Activated CD8-positive, alpha-beta T cell treated with anti-CD3 and anti-CD28 coated beads for 36 hours (primary cell): Measurements from ENCODE around the gene HACD1. TPM values are rescaled to one million over a fixed set of nuclear protein-coding genes. Genes with fewer than 3 reads are reported as not detected.

Experiments used
- ATAC-seq: fragments of 200-7000 bp; cut with Tn5 transposase; one replicate; pipeline ENCODE4 v1.10.0; 2021; ENCODE audit warnings: mild to moderate bottlenecking, moderate library complexity
- CTCF ChIA-PET: fragments of 350-600 bp; sonication (Branson Sonifier 250); formaldehyde crosslinking; loops from one replicate; lab custom pipeline; 2021; ENCODE audit warnings: antibody characterized with exemption; lab: Charles Lee
- POLR2A ChIA-PET: fragments of 350-600 bp; sonication (Branson Sonifier 250); formaldehyde crosslinking; loops from one replicate; lab custom pipeline; 2021; ENCODE audit warnings: antibody characterized with exemption; lab: Charles Lee
- DNase-seq: peaks from one replicate; pipeline ENCODE4 v3.0.0-alpha.2; 2020
- H3K27ac Mint-ChIP-seq: one replicate; pipeline ENCODE4 v1.8.0; 2021; ENCODE audit warnings: mild to moderate bottlenecking, mixed read lengths
- H3K27me3 Mint-ChIP-seq: one replicate; pipeline ENCODE4 v1.8.0; 2021; ENCODE audit warnings: mixed read lengths
- H3K36me3 Mint-ChIP-seq: one replicate; pipeline ENCODE4 v1.8.0; 2021; ENCODE audit warnings: low read depth, mixed read lengths
- H3K4me1 Mint-ChIP-seq: one replicate; pipeline ENCODE4 v1.8.0; 2021; ENCODE audit warnings: low read depth, mixed read lengths
- H3K4me3 Mint-ChIP-seq: one replicate; pipeline ENCODE4 v1.8.0; 2021; ENCODE audit warnings: mild to moderate bottlenecking, moderate library complexity, mixed read lengths
- H3K9me3 Mint-ChIP-seq: one replicate; pipeline ENCODE4 v1.8.0; 2021; ENCODE audit warnings: mixed read lengths
- intact Hi-C: fragments of 100-400 bp; cut with micrococcal nuclease; formaldehyde crosslinking; loops from one replicate; pipeline ENCODE4 v1.10.0; 2022
- total RNA-seq, 2 experiments: library from RNA; stranded (reverse); gene quantifications; one replicate each; pipeline ENCODE4 v1.2.3, GENCODE V29; 2021
- TF ChIP-seq, protein P1 (sequence below): fragments of 200-600 bp; IDR thresholded peaks from one replicate; pipeline ENCODE4 v1.8.0; 2022; ENCODE audit warnings: antibody characterized with exemption, mild to moderate bottlenecking

HACD1 gene
- total RNA-seq, 2 experiments from 2014 or later: 2.6 to 2.8 TPM

DNA sequence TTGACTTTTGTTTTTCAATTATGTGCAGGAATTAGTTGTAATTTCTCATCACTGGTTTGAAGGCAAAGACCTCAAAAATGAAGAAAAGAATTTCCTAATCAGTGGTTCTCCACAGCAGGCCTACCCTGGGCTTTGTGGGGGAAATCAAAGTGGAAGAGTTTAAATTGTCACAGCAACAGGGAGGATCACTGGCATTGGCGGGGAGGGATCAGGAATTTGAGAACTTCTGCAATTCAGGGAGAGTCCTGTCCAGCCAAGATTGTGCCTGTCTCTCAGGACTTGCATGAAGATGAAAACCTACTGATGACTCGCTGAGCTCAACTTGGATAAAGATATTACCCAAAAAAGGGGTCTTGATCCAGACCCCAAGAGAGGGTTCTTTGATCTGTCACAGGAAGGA lies 70.1 kb downstream of the HACD1 start:
- peaks cover 4% of the 10 kb centered on the region for H3K27me3 Mint-ChIP-seq
- CTCF ChIA-PET: no interaction called here
- H3K36me3 Mint-ChIP-seq: no peaks in the 10 kb centered on the region
- DNase-seq (no peak), ATAC-seq (no peak)
- TF ChIP-seq, protein P1, sequence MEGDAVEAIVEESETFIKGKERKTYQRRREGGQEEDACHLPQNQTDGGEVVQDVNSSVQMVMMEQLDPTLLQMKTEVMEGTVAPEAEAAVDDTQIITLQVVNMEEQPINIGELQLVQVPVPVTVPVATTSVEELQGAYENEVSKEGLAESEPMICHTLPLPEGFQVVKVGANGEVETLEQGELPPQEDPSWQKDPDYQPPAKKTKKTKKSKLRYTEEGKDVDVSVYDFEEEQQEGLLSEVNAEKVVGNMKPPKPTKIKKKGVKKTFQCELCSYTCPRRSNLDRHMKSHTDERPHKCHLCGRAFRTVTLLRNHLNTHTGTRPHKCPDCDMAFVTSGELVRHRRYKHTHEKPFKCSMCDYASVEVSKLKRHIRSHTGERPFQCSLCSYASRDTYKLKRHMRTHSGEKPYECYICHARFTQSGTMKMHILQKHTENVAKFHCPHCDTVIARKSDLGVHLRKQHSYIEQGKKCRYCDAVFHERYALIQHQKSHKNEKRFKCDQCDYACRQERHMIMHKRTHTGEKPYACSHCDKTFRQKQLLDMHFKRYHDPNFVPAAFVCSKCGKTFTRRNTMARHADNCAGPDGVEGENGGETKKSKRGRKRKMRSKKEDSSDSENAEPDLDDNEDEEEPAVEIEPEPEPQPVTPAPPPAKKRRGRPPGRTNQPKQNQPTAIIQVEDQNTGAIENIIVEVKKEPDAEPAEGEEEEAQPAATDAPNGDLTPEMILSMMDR: no peak
- no peak overlapping the region for H3K4me3 Mint-ChIP-seq
- H3K27ac Mint-ChIP-seq: no peak overlapping the region
- intact Hi-C loops: no loop called here
- H3K4me1 Mint-ChIP-seq: no peaks in the 10 kb centered on the region
- POLR2A ChIA-PET: no interaction called here
- no peaks in the 10 kb centered on the region for H3K9me3 Mint-ChIP-seq

DNA sequence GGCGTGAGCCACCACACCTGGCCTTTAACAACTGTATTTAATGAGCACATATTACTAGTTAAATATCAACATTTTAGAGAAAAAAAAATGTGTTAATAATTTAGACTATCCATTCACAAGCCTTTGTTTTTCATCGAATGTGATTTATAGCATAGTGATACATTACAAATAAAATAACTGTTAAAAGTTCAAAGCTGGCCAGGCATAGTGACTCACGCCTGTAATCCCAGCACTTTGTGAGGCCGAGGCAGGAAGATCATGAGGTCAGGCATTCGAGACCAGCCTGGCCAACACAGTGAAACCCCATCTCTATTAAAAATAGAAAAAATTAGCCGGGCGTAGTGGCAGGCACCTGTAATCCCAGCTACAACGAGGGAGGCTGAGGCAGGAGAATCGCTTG lies 72.7 kb downstream of the HACD1 start:
- CTCF ChIA-PET: no interaction called here
- no peaks in the 10 kb centered on the region for H3K36me3 Mint-ChIP-seq
- no peak for ATAC-seq

More for the DNA sequence above, 72.7 kb downstream of the HACD1 start:
- Mint-ChIP-seq H3K27me3 (peaks cover 4% of the 10 kb centered on the region), H3K4me3 (no peak overlapping the region), H3K9me3 (no peaks in the 10 kb centered on the region), H3K27ac (no peak overlapping the region), H3K4me1 (no peaks in the 10 kb centered on the region)
- DNase-seq: no peak
- TF ChIP-seq, protein P1: no peak
- POLR2A ChIA-PET: no interaction called here
- intact Hi-C loops: no loop called here

Other genes with a start within 250 kb of the HACD1 start
- gene ST8SIA6, start 162.8 kb downstream of the HACD1 start, total RNA-seq: not detected
- 10 to 100 TPM; 21.6 to 24.5 TPM for gene STAM, start 26.8 kb upstream of the HACD1 start, total RNA-seq
- under 1 TPM; 0.11 to 0.16 TPM for gene TMEM236, start 134.8 kb upstream of the HACD1 start, total RNA-seq
- not detected for gene MRC1, start 192.0 kb upstream of the HACD1 start, total RNA-seq